OCI-LY7 (cell line): ENCODE measurements around the gene XYLT1. TPM values are rescaled to one million over a fixed set of nuclear protein-coding genes. Genes with fewer than 3 reads are reported as not detected.

ENCODE experiments used
- BruUV-seq: library from RNA; stranded (reverse); fragments of 400-500 nt; replicated peaks from 2 replicates; lab custom pipeline; 2021; lab: Mats Ljungman, UMichigan
- CTCF ChIA-PET: fragments of 300-600 bp; sonication (Branson Sonifier 250); formaldehyde crosslinking; loops from one replicate; lab custom pipeline; 2022; ENCODE audit warnings: antibody characterized with exemption; ENCODE audit not compliant: unreplicated experiment; lab: Charles Lee
- POLR2A ChIA-PET: fragments of 300-600 bp; sonication (Branson Sonifier 250); formaldehyde crosslinking; loops from one replicate; lab custom pipeline; 2022; ENCODE audit warnings: antibody characterized with exemption; lab: Charles Lee
- DNase-seq: peaks from one replicate; pipeline ENCODE4 v3.0.0-alpha.2; 2015; ENCODE audit warnings: low spot score
- H2AFZ ChIP-seq: fragments of 200-600 bp; sonication (generic), shearing (Covaris generic); 2 replicates; pipeline ENCODE4 v1.6.1; 2014; ENCODE audit warnings: mild to moderate bottlenecking, antibody characterized with exemption, low read length, moderate library complexity
- H3K27ac ChIP-seq: fragments of 200-600 bp; sonication (generic); 2 replicates; pipeline ENCODE4 v1.5.1; 2014; ENCODE audit warnings: mixed run types, low read depth, mild to moderate bottlenecking, moderate library complexity, low read length, inconsistent platforms; ENCODE audit not compliant: poor library complexity, severe bottlenecking
- H3K36me3 ChIP-seq: fragments of 200-600 bp; sonication (generic); 2 replicates; pipeline ENCODE4 v1.6.1; 2014; ENCODE audit warnings: mild to moderate bottlenecking, antibody characterized with exemption, low read length, moderate library complexity, mixed read lengths; ENCODE audit not compliant: insufficient read depth
- H3K4me1 ChIP-seq: fragments of 200-600 bp; sonication (generic); 2 replicates; pipeline ENCODE4 v1.5.1; 2014; ENCODE audit warnings: mild to moderate bottlenecking, low read length; ENCODE audit not compliant: insufficient read depth, poor library complexity, severe bottlenecking
- H3K4me2 ChIP-seq: fragments of 200-600 bp; sonication (generic); 2 replicates; pipeline ENCODE4 v1.6.1; 2014; ENCODE audit warnings: mild to moderate bottlenecking, low read length
- H3K4me3 ChIP-seq: fragments of 200-600 bp; sonication (generic); 2 replicates; pipeline ENCODE4 v1.5.1; 2014; ENCODE audit warnings: mild to moderate bottlenecking, low read depth, low read length; ENCODE audit not compliant: poor library complexity, severe bottlenecking
- H3K79me2 ChIP-seq: fragments of 200-600 bp; sonication (generic); 2 replicates; pipeline ENCODE4 v1.6.1; 2016; ENCODE audit warnings: low read depth, mild to moderate bottlenecking, low read length, moderate library complexity, mixed read lengths; ENCODE audit not compliant: insufficient read depth
- H3K9me2 ChIP-seq: fragments of 200-600 bp; sonication (generic); 2 replicates; pipeline ENCODE4 v1.6.1; 2016; ENCODE audit warnings: mild to moderate bottlenecking, low read length, mixed read lengths; ENCODE audit not compliant: insufficient read depth
- H3K9me3 ChIP-seq: fragments of 200-600 bp; sonication (generic); 2 replicates; pipeline ENCODE4 v1.6.1; 2014; ENCODE audit warnings: mild to moderate bottlenecking, mixed run types, low read length, mixed read lengths
- H4K20me1 ChIP-seq: fragments of 200-600 bp; sonication (generic); 2 replicates; pipeline ENCODE4 v1.6.1; 2014; ENCODE audit warnings: mild to moderate bottlenecking, antibody characterized with exemption, low read length, moderate library complexity, mixed read lengths; ENCODE audit not compliant: insufficient read depth
- CTCF ChIP-seq: fragments of 200-600 bp; sonication (generic); conservative IDR thresholded peaks from 2 replicates; pipeline ENCODE4 v1.5.1; 2014; ENCODE audit warnings: mild to moderate bottlenecking, antibody characterized with exemption, low read length, moderate library complexity, mixed read lengths
- EZH2phosphoT487 ChIP-seq: fragments of 200-600 bp; sonication (generic); IDR thresholded peaks from 2 replicates; pipeline ENCODE4 v1.6.1; 2018; ENCODE audit warnings: low read depth, borderline replicate concordance, mild to moderate bottlenecking, mixed run types, antibody characterized with exemption, low read length, moderate library complexity, mixed read lengths
- intact Hi-C: fragments of 100-400 bp; cut with micrococcal nuclease; formaldehyde crosslinking; loops from one replicate; pipeline ENCODE4 v1.10.0; 2022; ENCODE audit not compliant: unreplicated experiment
- total RNA-seq, 2 experiments: library from RNA; depleted of rRNA in 1 of 2; stranded (reverse); fragments of >200 nt in 1 of 2; shearing (Covaris generic) in 1 of 2; gene quantifications; 2 replicates each; pipeline ENCODE4 v1.2.3, GENCODE V29; 2014 to 2022

The XYLT1 gene
- total RNA-seq, 2 experiments from 2014 or later = 36.3 to 50.0 TPM

- H3K79me2 ChIP-seq = no peaks in the 10 kb centered on the region
- H2AFZ ChIP-seq = no peak overlapping the region
- POLR2A ChIA-PET = no interaction called here
- intact Hi-C loops = no loop called here
- no peak overlapping the region for H3K27ac ChIP-seq
- no peaks in the 10 kb centered on the region for H3K4me1 ChIP-seq
- no TSS peak for BruUV-seq
- TF ChIP-seq CTCF (no peak), EZH2phosphoT487 (no peak)
- H3K9me3 ChIP-seq = no peaks in the 10 kb centered on the region
- H4K20me1 ChIP-seq = no peaks in the 10 kb centered on the region
- no peak overlapping the region for H3K4me2 ChIP-seq
- CTCF ChIA-PET = no interaction called here
- DNase-seq = no peak
- no peaks in the 10 kb centered on the region for H3K9me2 ChIP-seq
- no peak overlapping the region for H3K4me3 ChIP-seq
- H3K36me3 ChIP-seq = peaks cover 18% of the 10 kb centered on the region
These were observed 232.3 kb downstream of the XYLT1 start for GRCh38 chr16:17238285-17239028.

GRCh38 chr16:17237350-17237944, 233.3 kb downstream of the XYLT1 start:
- Histone ChIP-seq H3K9me3 (no peaks in the 10 kb centered on the region), H3K4me1 (no peaks in the 10 kb centered on the region), H3K4me2 (no peak overlapping the region), H4K20me1 (no peaks in the 10 kb centered on the region), H3K4me3 (no peak overlapping the region), H2AFZ (no peak overlapping the region), H3K36me3 (peaks cover 24% of the 10 kb centered on the region), H3K9me2 (no peaks in the 10 kb centered on the region), H3K27ac (no peak overlapping the region), H3K79me2 (no peaks in the 10 kb centered on the region)
- TSS peak; percentile 5 for BruUV-seq
- CTCF ChIA-PET = no interaction called here
- intact Hi-C loops = no loop called here
- DNase-seq = no peak
- POLR2A ChIA-PET = no interaction called here
- no peak for TF ChIP-seq CTCF
